Parathyroid adenoma (tissue), 2 donors: Measurements from ENCODE around the gene CTPS1.
A peak's percentile ranks its signal among the peaks of the same experiment; 100 is the strongest.

Experiments
- H2AFZ ChIP-seq: fragments of 300-600 bp; sonication (generic); one replicate; pipeline ENCODE4 v1.7.0; 2017; ENCODE audit warnings: antibody characterized with exemption, mild to moderate bottlenecking
- H3K27ac ChIP-seq: fragments of 300-600 bp; sonication (generic); one replicate; pipeline ENCODE4 v1.7.0; 2017
- H3K27me3 ChIP-seq: fragments of 300-600 bp; sonication (generic); one replicate; pipeline ENCODE4 v1.7.0; 2017; ENCODE audit warnings: low read length; ENCODE audit not compliant: control insufficient read depth, insufficient read depth
- H3K36me3 ChIP-seq: fragments of 300-600 bp; sonication (generic); one replicate; pipeline ENCODE4 v1.7.0; 2017; ENCODE audit warnings: low read length; ENCODE audit not compliant: control insufficient read depth, insufficient read depth
- H3K4me1 ChIP-seq: fragments of 300-600 bp; sonication (generic); one replicate; pipeline ENCODE4 v1.7.0; 2017; ENCODE audit warnings: control low read depth
- H3K4me2 ChIP-seq: fragments of 300-600 bp; sonication (generic); one replicate; pipeline ENCODE4 v1.7.0; 2017; ENCODE audit warnings: low read length
- H3K4me3 ChIP-seq: fragments of 300-600 bp; sonication (generic); one replicate; pipeline ENCODE4 v1.7.0; 2017; ENCODE audit warnings: low read depth, low read length
- H3K79me2 ChIP-seq: fragments of 300-600 bp; sonication (generic); one replicate; pipeline ENCODE4 v1.7.0; 2017; ENCODE audit warnings: control low read depth
- H3K9ac ChIP-seq: fragments of 300-600 bp; sonication (generic); one replicate; pipeline ENCODE4 v1.7.0; 2017; ENCODE audit warnings: mild to moderate bottlenecking
- H3K9me3 ChIP-seq: fragments of 300-600 bp; sonication (generic); one replicate; pipeline ENCODE4 v1.7.0; 2017; ENCODE audit warnings: low read length; ENCODE audit not compliant: control insufficient read depth
- CTCF ChIP-seq: fragments of 300-600 bp; sonication (generic); IDR thresholded peaks from one replicate; pipeline ENCODE4 v1.7.0; 2017; ENCODE audit warnings: antibody characterized with exemption, mild to moderate bottlenecking
- donor health status: primary hyperparathyroidism.

The CTPS1 gene

GRCh38 chr1:40998668-40999067 lies 19.2 kb downstream of the CTPS1 start:
- no peak for TF ChIP-seq CTCF
- Histone ChIP-seq H2AFZ (no peak overlapping the region), H3K4me2 (no peak overlapping the region), H3K36me3 (no peaks in the 10 kb centered on the region), H3K27ac (no peak overlapping the region), H3K27me3 (no peaks in the 10 kb centered on the region), H3K4me3 (no peak overlapping the region), H3K9ac (no peak overlapping the region), H3K4me1 (peaks cover 16% of the 10 kb centered on the region), H3K9me3 (no peaks in the 10 kb centered on the region), H3K79me2 (no peaks in the 10 kb centered on the region)

GRCh38 chr1:41003127-41003639 lies 23.7 kb downstream of the CTPS1 start:
- Histone ChIP-seq H3K4me1 (peaks cover 8% of the 10 kb centered on the region), H3K79me2 (no peaks in the 10 kb centered on the region), H3K4me3 (no peak overlapping the region), H3K4me2 (no peak overlapping the region), H3K27ac (peak overlapping the region; percentile 4), H3K27me3 (no peaks in the 10 kb centered on the region), H3K36me3 (no peaks in the 10 kb centered on the region), H2AFZ (no peak overlapping the region), H3K9me3 (no peaks in the 10 kb centered on the region), H3K9ac (no peak overlapping the region)
- no peak for TF ChIP-seq CTCF

GRCh38 chr1:41003640-41004220 lies 24.2 kb downstream of the CTPS1 start:
- Histone ChIP-seq H2AFZ (no peak overlapping the region), H3K79me2 (no peaks in the 10 kb centered on the region), H3K36me3 (no peaks in the 10 kb centered on the region), H3K9me3 (no peaks in the 10 kb centered on the region), H3K4me2 (no peak overlapping the region), H3K9ac (no peak overlapping the region), H3K4me1 (peaks cover 8% of the 10 kb centered on the region), H3K27me3 (no peaks in the 10 kb centered on the region), H3K4me3 (no peak overlapping the region), H3K27ac (peak overlapping the region; percentile 11)
- peak; percentile 56 for TF ChIP-seq CTCF

DNA sequence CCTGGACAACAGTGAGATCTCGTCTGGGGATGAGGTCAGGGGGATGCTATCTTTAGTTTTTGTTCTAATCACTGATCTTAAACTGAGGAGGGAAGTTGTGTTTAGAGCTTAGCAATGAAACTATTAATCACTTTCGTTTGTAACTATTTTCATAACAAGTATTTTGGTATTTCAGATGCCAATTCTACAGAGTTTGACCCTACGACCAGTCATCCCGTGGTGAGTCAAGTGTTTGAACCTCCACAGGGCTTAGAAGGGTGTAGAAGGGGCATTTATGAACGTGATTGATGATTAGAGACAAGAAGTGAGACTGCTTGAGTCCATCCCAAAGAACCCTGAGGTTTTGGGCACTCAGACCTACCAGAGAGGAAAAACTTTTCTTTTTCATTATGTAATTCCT lies 26.4 kb downstream of the CTPS1 start:
- Histone ChIP-seq H3K27ac (no peak overlapping the region), H3K4me2 (no peak overlapping the region), H3K27me3 (no peaks in the 10 kb centered on the region), H2AFZ (no peak overlapping the region), H3K9me3 (no peaks in the 10 kb centered on the region), H3K36me3 (no peaks in the 10 kb centered on the region), H3K79me2 (no peaks in the 10 kb centered on the region), H3K4me1 (peaks cover 8% of the 10 kb centered on the region), H3K4me3 (no peak overlapping the region), H3K9ac (no peak overlapping the region)
- no peak for TF ChIP-seq CTCF
